ENCODE data around the gene KCNIP1. TPM values are rescaled to one million over a fixed set of nuclear protein-coding genes. Genes with fewer than 3 reads are reported as not detected.

Gene KCNIP1
- total RNA-seq, 1 experiment from 2014 or later: not detected

- BruUV-seq (replicated peaks): no TSS peak
- Mint-ChIP-seq H3K4me1 (ENCODE audit: low read depth, unreplicated experiment) (peaks cover 26% of the 10 kb centered on the region), H3K4me3 (ENCODE audit: low read depth, unreplicated experiment) (no peak overlapping the region), H3K27ac (ENCODE audit: unreplicated experiment) (no peak overlapping the region), H3K9me3 (ENCODE audit: low read depth, unreplicated experiment) (no peaks in the 10 kb centered on the region), H3K27me3 (ENCODE audit: unreplicated experiment) (peaks cover 76% of the 10 kb centered on the region), H3K36me3 (ENCODE audit: insufficient read depth, unreplicated experiment) (peaks cover 5% of the 10 kb centered on the region)
- intact Hi-C loops (cut with micrococcal nuclease; ENCODE audit: unreplicated experiment): no loop called here
- CTCF ChIA-PET: no interaction called here
- DNase-seq: no peak
- TF ChIP-seq CTCF (IDR thresholded peaks at IDR 0.05; ENCODE audit: unreplicated experiment): no peak
Measured at GRCh38 chr5:170495825-170496661, 7.8 kb upstream of the KCNIP1 start.

- BruUV-seq (replicated peaks): no TSS peak
- Mint-ChIP-seq H3K9me3 (ENCODE audit: low read depth, unreplicated experiment) (no peaks in the 10 kb centered on the region), H3K27ac (ENCODE audit: unreplicated experiment) (no peak overlapping the region), H3K4me3 (ENCODE audit: low read depth, unreplicated experiment) (no peak overlapping the region), H3K4me1 (ENCODE audit: low read depth, unreplicated experiment) (peaks cover 20% of the 10 kb centered on the region), H3K27me3 (ENCODE audit: unreplicated experiment) (peaks cover 82% of the 10 kb centered on the region), H3K36me3 (ENCODE audit: insufficient read depth, unreplicated experiment) (peaks cover 5% of the 10 kb centered on the region)
- no peak for TF ChIP-seq CTCF (IDR thresholded peaks at IDR 0.05; ENCODE audit: unreplicated experiment)
- CTCF ChIA-PET: no interaction called here
- intact Hi-C loops (cut with micrococcal nuclease; ENCODE audit: unreplicated experiment): no loop called here
- DNase-seq: no peak
Measured at GRCh38 chr5:170496662-170497028, 7.2 kb upstream of the KCNIP1 start.

GRCh38 chr5:170497311-170498038, 6.3 kb upstream of the KCNIP1 start:
- intact Hi-C loops (cut with micrococcal nuclease; ENCODE audit: unreplicated experiment): no loop called here
- peaks cover 5% of the 10 kb centered on the region for H3K36me3 Mint-ChIP-seq (ENCODE audit: insufficient read depth, unreplicated experiment)

More at GRCh38 chr5:170497311-170498038, 6.3 kb upstream of the KCNIP1 start:
- DNase-seq: no peak
- H3K27ac Mint-ChIP-seq (ENCODE audit: unreplicated experiment): no peak overlapping the region
- peaks cover 90% of the 10 kb centered on the region for H3K27me3 Mint-ChIP-seq (ENCODE audit: unreplicated experiment)
- no TSS peak for BruUV-seq (replicated peaks)
- peaks cover 14% of the 10 kb centered on the region for H3K4me1 Mint-ChIP-seq (ENCODE audit: low read depth, unreplicated experiment)
- H3K9me3 Mint-ChIP-seq (ENCODE audit: low read depth, unreplicated experiment): no peaks in the 10 kb centered on the region
- H3K4me3 Mint-ChIP-seq (ENCODE audit: low read depth, unreplicated experiment): no peak overlapping the region
- CTCF ChIA-PET: no interaction called here
- no peak for TF ChIP-seq CTCF (IDR thresholded peaks at IDR 0.05; ENCODE audit: unreplicated experiment)
